Measurements from ENCODE around the gene GPD2.

The GPD2 gene

DNA sequence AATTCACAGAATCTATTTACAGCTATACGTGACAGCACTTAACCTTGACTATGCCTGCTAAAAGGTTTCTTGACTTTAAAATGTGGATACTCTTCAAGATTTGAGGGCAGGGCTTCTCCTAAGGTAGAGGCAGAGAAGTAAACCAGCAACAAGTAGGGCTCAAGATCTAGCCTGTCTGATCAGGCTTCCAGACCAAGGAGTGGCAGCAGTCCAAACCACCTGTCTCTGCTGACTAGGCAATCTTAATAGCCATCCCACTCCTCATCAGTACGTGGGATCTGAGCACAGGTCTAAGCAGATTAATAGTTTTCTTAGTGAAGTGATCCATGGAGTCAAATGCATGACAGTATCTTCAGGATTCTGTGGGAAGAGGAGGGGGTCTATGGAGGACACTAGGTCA is 100.4 kb downstream of the GPD2 start:
- DNase-seq: no peak

- no peak for DNase-seq
These were observed 101.0 kb downstream of the GPD2 start for GRCh38 chr2:156537141-156537540.

GRCh38 chr2:156538083-156538504 is 101.9 kb downstream of the GPD2 start:
- DNase-seq: no peak

DNA sequence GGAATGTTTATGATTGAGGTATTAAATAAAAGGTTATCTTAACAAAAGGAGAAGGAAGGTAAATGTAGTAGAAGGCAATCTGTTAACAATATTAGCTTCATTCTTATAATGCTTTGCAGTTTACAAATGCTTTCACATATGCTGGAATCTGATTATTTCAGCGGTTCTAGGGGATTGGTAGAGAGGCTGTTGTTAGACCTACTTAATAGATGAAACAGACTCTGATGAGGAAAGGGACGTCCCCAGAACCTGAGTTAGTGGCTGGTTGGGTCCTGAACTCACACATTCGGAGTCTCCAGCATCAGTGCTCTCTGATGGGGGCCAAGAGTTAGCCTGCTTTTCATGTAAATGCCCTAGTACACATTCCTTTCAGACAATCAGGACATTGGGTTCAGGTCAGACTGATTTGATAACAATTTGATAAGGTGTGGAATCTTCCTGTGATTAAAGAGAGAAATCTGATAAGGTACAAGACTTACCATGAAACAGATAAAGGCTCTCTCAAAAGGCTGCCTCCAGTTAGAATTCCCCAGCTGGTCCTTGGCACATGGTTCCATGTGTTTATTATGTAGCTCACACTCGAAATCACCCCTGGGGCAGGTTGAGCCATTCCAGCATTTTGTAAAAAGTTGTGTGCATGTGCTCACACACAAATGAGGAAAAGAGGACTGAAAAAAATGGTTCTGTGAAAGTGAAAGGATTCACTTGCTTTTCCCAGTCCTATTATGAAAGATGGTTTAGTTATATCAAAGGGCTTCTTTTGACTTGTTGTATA is 103.1 kb downstream of the GPD2 start:
- no peak for DNase-seq

DNA sequence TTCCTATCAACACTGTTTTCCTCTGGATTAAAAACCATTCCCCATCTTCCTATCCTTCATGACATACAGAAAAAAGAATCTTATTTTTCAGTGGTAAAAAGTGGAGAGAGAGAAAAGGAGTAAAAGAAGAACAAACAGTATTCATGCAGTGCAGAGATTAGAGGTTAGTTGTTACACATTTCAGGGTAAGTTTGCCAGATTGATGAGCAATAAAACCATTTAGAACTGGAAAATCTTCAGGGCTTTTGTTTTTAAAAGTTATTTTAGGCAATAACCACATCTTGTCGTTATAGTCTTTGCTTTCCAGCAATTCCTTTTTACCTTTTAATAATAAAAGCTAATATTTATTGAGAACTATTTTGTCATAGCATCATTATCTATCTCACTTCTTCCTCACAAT is 104.5 kb downstream of the GPD2 start:
- DNase-seq: no peak

DNA sequence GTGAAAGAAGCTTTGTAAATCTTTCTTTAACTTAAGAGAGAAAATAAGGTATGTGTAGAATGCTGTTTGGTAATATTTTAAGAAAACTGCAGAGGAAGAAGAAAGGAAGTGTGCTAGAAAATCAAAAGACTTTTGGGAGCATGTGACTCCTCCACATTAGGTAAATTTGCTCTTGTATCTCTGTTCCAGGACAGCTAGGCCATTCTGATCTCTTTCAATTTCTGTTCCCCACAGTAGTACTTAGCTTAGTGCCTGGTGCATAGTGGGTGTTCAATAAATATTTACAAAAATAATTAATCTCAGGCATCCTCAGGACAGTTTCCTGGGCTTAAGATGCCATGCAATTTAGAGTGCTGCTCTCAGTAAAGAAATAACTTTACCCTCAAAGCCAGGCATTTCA is 105.0 kb downstream of the GPD2 start:
- no peak for DNase-seq

DNA sequence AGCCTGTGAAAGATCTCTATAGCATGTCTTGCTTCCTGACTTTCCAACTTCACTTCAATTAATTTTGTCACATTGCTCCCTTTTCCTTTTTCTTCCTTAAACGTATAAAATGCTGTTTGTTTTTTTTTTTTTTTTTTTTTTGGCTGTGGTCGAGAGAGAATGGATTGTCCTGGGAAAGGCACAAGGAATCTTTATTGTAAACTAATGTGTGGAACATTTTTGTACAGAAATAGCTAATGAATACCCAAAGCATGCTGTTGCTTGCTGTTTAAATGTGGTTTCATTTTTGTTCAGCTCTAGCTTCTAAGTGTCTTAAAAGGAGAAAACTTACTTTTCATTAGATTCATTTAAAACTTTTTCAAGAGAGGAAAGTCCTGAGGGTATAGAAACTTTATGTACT is 105.5 kb downstream of the GPD2 start:
- no peak for DNase-seq

GRCh38 chr2:156548413-156548812 is 112.2 kb downstream of the GPD2 start:
- DNase-seq: no peak

DNA sequence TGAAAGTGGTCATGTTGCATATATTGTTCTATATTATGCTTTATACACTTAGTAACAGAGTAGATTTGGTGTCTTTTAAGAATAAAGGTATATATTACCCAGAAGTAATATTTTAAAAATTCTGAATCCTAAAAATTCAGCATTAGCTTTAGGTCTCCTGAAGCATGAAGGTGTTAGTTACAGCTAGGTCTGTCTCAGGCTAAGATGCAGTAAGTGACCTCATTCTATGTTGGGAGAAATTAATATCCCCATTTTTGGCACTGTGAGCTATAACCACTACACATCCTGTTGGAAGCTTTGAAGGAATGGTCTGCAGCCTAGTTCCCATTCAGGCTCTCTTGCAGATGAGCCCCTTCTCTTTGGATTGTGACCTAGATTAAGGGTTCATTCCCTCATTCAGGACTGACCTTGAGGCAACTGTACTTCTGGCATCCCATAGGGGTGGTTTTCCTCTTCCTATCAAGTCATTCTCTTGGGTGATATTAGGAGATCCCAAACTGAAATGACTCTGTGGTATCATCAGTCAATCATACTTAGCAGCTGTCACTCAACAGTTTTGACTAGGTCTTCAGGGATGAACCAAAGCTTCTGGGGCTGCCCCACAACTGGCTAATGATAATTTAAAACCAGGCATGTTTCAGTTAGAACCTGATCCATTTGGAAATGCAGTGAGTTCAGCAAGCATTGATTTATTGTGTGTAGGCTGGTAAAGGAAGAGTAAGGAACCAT is 117.7 kb downstream of the GPD2 start:
- DNase-seq: no peak

- DNase-seq: no peak
These were observed 125.1 kb downstream of the GPD2 start for GRCh38 chr2:156561326-156561725.

- DNase-seq: no peak
These were observed 125.9 kb downstream of the GPD2 start for GRCh38 chr2:156562124-156562523.

DNA sequence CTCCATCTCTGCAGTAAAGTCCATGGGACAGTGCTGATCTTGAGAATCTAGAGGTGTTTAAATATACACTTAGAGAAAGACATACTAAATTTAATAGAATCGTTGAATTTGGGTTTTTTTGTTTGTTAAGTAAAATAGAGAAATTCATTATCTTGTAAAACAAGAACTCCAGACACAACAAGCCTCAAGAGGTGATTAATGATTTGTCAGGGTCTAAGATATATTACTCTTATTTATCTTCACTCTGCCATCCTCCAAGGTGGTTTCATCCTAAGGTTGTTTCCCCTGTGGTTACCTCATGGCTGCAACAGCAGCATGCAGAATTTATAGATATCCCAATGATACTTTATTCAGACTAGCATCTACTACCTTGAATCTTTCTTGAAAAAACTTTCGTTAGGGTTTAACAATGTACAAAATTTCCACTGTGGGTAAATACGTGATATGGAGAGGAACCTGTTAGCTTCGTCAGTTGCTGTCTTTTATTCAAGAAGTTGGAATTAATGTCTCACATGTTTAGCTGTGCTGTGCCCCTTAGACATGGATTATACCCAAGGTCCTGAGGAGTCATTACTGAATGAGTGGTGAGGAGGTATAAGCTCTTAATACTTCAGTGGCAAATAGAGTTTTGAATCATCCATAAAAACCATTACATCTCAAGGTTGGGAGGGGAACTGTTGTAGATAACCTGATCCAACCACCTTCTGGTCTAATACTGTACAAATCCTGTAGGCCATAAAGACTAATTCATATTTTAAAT is 128.0 kb downstream of the GPD2 start:
- no peak for DNase-seq

DNA sequence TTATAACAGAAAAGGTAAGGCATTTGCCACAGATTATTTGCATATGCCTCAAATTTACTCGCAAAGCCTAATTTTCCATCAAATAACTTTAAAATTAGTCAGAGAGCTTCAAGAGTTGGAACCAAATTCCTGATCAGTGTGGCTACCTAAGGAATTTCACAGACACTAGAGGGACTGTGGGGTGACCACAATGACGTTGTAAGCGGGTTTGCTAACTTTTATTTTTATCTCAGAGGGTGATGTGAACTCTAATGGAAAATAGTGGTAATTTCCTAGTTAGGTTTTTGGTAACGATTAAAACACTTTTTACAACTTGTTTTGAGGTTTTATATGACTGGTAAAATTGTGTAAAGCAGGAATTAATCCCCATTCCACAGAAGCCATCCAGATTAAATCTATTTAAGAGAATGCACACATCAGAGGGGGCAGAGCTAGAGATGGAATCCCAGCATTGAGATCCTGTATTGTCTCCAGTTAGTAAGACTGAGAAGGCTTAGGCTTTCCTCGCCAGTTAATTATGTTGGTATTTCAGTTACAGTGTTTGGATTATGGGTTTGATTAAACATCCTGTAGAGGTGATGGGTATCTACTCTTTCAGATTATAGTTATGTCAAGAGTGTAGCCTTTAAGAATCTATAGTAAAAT is 129.0 kb downstream of the GPD2 start:
- no peak for DNase-seq

DNA sequence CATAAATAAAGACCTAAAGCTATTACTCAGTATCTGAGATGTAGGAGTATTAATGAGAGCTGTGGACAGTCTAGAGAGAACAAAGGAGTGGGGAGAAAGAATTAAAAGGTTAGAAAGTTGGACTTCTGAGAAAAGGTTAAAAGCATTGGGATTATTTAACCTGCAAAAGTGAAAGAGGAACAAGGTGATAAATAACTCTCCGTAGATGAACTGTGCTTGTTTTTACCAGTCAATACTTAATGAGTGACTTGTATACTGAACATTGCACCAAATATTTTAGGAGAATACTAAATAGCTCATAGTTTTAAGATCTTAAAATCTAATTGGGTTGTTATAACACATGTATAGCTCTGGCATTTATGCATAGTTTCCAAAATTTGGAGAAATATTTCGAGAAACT is 137.5 kb downstream of the GPD2 start:
- no peak for DNase-seq

DNA sequence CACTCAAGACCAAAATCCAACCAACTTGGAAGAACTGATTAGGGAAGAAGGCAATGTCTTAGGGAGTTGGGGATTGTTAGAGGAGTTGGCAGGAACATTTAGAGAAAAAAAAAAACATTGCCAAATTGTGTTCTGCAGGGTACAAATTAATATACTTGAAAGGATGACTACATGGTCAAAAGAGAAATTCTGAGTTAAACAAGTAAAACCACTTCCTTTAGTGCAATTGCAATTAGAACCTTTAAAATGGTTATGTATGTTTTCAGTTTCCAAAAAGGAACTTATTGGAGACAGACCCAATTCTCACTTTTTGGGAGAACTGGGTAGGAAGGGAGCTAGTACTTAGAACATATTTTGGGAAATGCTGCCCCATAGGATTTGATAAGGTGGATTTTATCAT is 137.9 kb downstream of the GPD2 start:
- no peak for DNase-seq

GRCh38 chr2:156576005-156576404 is 139.8 kb downstream of the GPD2 start:
- no peak for DNase-seq

- DNase-seq: no peak
These were observed 144.3 kb downstream of the GPD2 start for GRCh38 chr2:156580501-156580900.

GRCh38 chr2:156581280-156581679 is 145.1 kb downstream of the GPD2 start:
- DNase-seq: no peak

- no peak for DNase-seq
These were observed 149.3 kb downstream of the GPD2 start for GRCh38 chr2:156585457-156585856.

GRCh38 chr2:156586621-156587020 is 150.4 kb downstream of the GPD2 start:
- DNase-seq: no peak

DNA sequence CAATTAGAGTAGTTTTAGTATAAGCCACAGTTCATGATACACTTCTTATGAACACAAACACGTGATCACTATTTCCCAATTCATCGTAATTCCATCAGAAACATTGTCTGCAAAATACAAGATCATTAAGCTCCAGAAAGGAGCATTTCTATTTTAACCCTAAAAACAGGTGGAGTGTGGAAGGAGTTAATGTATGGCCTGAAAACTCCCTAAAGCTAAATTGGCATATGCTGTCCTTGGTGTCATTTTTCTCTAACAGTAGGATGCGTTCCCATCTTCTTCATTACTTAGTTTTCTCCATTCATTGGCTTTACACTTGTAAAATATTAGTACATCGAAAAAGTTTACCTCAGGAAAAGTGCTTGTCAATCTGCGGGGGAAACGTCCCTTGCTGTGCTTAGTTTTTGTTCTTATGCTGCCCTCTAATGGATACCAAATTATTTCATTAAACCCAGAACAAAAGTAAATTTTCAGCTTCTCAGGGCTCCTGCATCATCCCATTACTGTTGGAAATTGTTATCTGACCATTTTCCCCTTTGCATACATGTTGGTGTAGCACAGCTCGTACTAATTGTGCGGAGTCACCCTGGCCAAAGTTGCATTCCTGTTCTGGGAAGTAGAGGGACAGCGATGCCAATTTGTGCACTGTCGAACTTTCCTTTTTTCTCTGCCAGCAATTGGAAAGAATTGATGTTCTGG is 153.4 kb downstream of the GPD2 start:
- DNase-seq: no peak

DNA sequence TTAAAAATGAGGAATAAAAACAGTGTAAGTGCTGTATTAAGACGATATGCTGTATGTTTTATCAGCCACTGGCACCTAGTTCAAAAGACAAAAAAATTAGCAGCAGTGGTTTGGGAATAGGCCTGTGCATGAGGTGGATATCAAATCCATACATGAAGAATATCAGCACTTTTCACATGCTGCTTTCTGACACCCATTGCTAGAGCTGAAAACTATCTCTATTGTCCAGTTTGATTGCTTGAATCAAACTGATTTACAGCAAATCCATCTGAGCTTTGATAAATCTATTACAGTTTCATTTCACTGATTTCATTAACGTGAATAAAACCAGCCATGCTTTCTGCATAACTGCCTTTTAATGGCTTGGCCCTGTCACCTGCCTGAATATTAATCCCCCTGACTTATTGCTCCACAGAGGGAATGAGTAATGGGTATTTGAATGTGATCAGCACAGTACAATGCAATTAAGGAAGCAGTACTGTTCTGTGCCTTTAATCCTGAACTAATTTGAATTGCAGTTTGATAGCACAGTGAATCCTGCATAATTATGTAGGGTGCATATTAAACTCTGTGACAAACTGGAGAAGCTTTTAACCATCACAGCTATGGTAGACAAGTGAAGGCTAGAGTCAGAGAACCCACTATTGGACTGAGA is 154.0 kb downstream of the GPD2 start:
- DNase-seq: no peak

Data from activated CD4-positive, CD25-positive, alpha-beta regulatory T cell (primary cell).